Umbilical cord (tissue), 2 donors: ENCODE data around the gene RASSF8. TPM values are rescaled to one million over a fixed set of nuclear protein-coding genes. Genes with fewer than 3 reads are reported as not detected.

Source experiments
- DNase-seq: peaks from one replicate; pipeline ENCODE4 v3.0.0-alpha.2; 2015; ENCODE audit warnings: low spot score
- total RNA-seq: library from RNA; depleted of rRNA; stranded (reverse); fragments of >200 nt; gene quantifications from one replicate; pipeline ENCODE4 v1.2.3, GENCODE V29; 2014; ENCODE audit warnings: low replicate concordance; ENCODE audit not compliant: insufficient read depth

Gene RASSF8
- total RNA-seq, 1 donor from 2014 or later: 91.2 TPM

DNA sequence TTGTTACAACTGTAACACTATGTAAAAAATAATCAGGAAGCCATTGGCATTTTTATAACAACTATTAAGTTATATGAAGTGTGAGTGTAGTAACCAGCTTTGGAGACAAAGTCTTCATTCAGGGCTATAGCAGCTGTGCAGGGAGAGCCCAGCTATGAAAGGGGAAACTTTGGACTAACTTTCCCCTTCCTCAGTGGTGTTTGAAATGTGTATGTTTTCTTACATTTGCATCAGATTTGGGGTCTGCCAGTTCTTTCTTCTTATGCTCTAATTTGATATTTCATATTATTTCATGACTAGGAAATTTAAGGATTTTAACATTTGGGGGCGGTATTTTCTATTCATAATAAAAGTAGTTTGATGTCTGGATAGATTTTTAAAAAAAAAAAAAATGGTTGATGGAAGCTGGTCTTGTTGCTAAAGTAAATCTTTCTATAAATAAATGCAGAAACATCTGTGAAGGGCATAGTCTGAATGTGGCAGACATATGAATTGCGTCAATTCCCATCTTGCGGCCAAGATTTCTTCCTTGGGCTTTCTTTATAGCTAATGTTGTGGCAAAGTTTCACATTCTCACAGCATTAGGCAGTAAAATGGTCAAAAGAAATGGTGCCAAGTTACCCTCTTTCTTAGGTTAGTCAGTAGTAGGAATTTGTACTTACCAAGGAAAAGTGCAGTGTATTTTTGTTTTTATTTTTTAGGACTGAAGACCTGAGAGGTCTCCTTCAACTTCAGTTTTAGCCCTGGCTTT lies 35.6 kb downstream of the RASSF8 start:
- DNase-seq: peak; percentile 70

- no peak for DNase-seq
Measured at GRCh38 chr12:25994901-25995625, 36.6 kb downstream of the RASSF8 start.

DNA sequence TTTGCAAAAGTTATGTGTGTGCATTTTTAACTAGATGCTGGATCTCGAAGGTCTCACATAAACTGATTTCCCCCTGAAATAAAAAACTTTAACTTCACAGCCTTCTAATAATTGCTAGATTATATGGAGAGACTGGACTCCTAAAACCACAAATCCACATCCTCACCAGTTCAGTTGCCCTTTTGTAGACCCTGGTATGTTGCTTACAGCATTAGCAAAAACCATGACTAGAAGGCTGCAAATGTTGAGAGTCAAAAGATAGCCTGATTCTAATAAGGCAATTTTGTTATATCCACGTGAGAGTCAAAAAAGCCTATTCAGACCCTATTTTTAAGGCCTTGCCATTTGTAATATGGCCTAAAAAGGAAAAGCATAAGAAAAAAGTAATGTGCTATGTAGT lies 37.4 kb downstream of the RASSF8 start:
- no peak for DNase-seq

GRCh38 chr12:25996677-25997076 lies 38.2 kb downstream of the RASSF8 start:
- DNase-seq: no peak

DNA sequence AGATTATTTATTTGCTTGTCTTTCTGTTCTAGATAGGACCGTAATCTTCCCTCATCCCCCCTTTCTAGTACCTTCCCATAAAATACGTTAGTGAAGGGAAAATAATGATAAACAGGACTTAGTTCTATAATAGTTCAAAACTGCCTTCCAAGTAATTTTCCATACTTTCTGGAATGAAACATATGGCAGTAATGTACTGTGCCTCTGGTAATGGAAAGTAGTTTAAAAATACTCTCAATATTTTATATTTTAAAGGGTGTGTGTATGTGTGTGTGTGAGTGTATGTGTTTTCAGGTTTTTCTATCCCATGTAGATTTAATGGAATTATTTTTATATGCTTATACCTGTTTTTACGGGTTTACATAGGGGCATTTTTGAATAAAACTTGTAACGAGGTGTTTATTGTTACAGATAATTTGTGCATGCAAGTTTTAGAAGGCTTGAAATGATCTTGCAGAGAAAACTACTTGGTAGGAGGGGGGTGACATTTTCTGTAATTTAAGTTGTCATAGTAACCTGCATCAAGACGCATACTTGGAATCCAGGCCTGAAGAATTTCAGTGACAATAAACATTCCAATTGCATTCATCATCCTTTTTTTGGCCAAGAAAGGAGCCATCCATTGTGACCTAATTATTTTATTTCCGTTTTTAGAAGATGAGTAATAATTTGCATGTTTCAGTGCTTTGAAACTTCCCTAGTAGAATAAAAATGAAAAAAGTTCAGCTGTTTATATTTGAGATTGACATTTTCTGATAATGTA lies 38.9 kb downstream of the RASSF8 start:
- peak; percentile 47 for DNase-seq

DNA sequence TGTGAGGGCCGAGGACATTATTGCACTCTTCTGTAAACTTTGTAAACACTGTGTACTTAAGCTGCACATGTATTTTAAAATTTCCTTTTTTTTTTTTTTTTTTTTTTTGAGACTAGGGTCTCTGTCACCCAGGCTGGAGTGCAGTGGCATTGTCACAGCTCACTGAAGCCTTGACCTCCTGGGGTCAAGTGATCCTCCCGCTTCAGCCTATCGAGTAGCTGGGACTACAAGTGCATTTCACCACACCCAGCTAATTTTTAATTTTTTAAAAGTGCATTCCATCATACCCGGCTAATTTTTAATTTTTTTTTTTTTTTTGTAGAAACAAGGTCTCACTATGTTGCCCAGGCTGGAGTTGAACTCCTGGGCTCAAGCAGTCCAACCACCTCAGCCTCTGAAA lies 42.4 kb downstream of the RASSF8 start:
- DNase-seq: no peak

DNA sequence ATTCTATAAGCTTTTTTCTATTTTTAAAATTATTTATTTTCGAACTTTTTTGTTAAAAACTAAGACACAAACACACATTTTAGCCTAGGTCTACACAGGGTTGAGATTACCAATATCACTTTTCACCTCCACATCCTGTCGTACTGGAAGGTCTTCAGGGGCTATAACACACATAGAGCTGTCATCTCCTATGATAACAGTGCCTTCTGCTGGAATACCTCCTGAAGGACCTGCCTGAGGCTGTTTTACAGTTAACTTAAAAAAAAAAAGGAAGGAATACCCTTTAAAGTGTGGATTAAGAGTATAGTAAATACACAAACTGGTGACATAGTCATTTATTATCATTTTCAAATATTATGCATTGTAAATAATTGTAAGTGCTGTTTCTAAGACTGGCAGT lies 43.0 kb downstream of the RASSF8 start:
- no peak for DNase-seq

DNA sequence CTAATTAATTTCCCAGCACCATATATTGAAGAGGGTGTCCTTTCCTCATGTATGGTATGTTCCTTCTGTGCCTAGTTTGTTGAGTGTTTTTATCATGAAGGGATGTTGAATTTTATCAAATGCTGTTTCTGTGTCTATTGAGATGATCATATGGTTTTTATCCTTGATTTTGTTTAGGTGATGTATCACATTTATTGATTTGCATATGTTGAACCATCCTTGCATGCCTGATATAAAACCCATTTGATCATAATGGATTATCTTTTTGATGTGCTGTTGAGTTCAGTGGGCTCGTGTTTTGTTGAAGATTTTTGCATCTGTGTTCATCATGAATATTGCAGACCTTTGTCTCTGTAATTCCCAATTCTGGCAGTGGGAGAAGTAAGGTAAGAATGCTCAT lies 44.6 kb downstream of the RASSF8 start:
- no peak for DNase-seq

- no peak for DNase-seq
Measured at GRCh38 chr12:26007566-26007965, 49.1 kb downstream of the RASSF8 start.

- DNase-seq: no peak
Measured at GRCh38 chr12:26009593-26009992, 51.1 kb downstream of the RASSF8 start.

DNA sequence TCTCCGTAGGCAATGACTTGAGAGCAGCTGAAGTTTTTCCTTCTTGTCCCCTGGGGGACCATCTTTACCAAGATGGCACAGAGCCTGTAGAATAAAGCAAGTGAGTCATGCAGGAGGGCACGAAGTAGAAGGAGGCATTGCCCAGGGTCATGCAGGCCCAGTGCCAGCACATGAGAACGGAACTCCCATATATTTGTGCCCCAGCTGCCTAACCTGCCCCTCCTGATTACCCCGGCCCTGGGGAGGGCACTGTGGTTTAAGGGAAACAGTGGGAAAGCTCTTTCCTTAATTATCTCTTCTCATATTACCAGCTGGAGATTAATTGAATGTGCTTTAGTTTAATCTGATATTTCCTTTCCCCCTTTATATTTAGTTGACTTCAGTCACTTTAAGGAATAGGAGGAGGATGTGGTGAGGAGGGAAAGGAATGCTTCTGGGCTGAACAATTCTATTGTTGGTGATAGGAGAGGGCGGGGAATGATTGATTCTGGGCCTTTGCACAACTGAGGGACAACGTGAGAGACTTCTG lies 51.9 kb downstream of the RASSF8 start:
- DNase-seq: no peak

GRCh38 chr12:26011099-26011498 lies 52.6 kb downstream of the RASSF8 start:
- peak; percentile 83 for DNase-seq

GRCh38 chr12:26014085-26014484 lies 55.6 kb downstream of the RASSF8 start:
- DNase-seq: no peak

GRCh38 chr12:26016516-26016915 lies 58.0 kb downstream of the RASSF8 start:
- DNase-seq: no peak

GRCh38 chr12:26017484-26018211 lies 59.2 kb downstream of the RASSF8 start:
- no peak for DNase-seq

GRCh38 chr12:26018926-26019325 lies 60.4 kb downstream of the RASSF8 start:
- no peak for DNase-seq

GRCh38 chr12:26021534-26021933 lies 63.1 kb downstream of the RASSF8 start:
- DNase-seq: no peak

DNA sequence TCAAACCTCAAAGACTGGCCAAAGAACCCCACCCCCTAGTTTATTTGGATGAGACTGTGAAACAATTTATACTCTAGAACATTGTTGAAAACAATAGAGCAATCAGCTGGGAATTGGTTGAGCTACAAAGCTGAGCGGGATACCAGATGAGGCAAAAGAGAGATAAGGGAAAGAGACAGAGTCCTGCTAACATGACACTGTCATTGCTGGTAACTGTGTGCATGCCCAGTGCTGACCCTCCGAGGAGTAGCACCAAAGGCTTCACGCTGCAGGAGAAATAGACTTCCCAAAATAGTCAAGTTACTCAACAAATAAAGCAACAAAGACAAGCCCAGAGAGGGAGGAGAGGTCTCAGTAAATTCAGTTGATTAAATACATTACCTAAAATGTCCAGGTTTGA lies 63.6 kb downstream of the RASSF8 start:
- no peak for DNase-seq

- no peak for DNase-seq
Measured at GRCh38 chr12:26026713-26027112, 68.2 kb downstream of the RASSF8 start.

DNA sequence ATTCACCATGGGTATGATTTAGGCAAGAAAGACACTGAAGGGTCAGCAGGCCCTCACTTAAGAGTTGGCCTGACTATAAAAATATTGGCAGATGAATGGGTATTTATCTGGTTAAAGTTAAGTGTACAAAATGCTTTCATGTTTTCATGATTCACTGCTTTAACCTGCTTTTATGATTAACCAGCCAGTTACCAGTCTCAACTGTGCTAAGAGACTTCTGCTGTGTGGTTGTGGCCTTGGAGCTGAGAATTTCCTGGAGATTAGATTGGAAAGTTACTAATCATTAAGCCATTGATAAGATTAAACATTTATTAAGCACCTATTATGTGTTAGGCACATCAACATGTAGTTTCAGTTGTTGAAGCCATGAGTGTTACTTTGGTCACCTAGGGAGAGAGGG lies 68.9 kb downstream of the RASSF8 start:
- no peak for DNase-seq

DNA sequence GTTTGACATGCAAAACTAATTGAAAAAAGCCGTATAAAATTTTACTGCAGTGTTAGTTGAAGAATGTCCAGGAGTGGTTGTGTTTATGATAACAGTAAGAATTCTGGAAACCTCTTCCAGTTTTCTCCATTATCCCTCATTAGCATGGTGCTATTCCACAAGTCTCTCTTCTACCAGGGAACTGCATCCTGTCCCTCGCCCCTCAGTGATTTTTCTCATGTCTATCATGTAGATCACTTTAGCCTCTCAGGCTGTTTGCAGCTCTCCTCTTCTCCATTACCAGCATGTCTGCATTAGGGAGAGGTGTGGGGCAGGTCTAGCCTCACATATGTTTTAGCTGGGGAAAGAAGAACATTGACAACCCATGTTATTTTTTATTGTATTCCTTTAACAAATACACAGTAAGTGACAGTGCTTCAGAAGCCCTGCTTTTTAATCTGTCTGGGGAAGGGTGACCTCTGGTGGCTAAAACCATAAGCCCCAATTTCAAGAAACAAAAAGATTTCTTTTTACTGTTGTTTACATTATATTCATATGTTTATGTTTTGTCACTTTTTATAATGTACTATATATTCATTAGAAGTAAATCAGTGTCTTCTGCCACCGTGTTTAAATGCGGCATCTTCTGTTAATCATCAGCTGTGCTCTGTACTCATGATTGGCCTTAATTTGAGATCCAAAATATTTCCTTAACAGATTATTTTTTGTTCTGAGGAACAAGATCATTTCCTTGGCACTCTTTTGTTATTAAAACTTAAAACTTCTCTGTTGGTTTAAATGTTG lies 70.7 kb downstream of the RASSF8 start:
- DNase-seq: peak; percentile 42
